Breast epithelium (tissue), 4 donors: ENCODE results near the gene SLC28A3. TPM values are rescaled to one million over a fixed set of nuclear protein-coding genes. Genes with fewer than 3 reads are reported as not detected.
A peak's percentile ranks its signal among the peaks of the same experiment; 100 is the strongest.

Experiments
- DNase-seq, 2 donors: peaks; one replicate each; pipeline ENCODE4 v3.0.0-alpha.2; 2019; ENCODE audit warnings: low spot score in 2 of 2
- H3K27ac ChIP-seq, 2 donors: fragments of 200-600 bp; sonication (generic) in 1 of 2; one replicate each; pipeline ENCODE4 v1.5.1; 2016 to 2019; ENCODE audit warnings: mild to moderate bottlenecking in 1 of 2
- H3K27me3 ChIP-seq, 2 donors: fragments of 200-600 bp; sonication (generic) in 1 of 2; one replicate each; pipeline versions ENCODE4 v1.5.1 to v1.6.0; 2017 to 2019; ENCODE audit warnings: control low read depth in 1 of 2, mild to moderate bottlenecking in 1 of 2
- H3K36me3 ChIP-seq: fragments of 200-600 bp; one replicate; pipeline ENCODE4 v1.5.1; 2019
- H3K4me1 ChIP-seq, 2 donors: fragments of 200-600 bp; sonication (generic); one replicate each; pipeline ENCODE4 v1.5.1; 2016 to 2019; ENCODE audit warnings: control low read depth in 1 of 2
- H3K4me3 ChIP-seq, 3 donors: fragments of 200-600 bp; sonication (generic); 1 replicate in 2 of 3; 2 replicates in 1 of 3; pipeline ENCODE4 v1.5.1; 2016 to 2019; ENCODE audit warnings: mild to moderate bottlenecking in 3 of 3, moderate library complexity in 2 of 3
- H3K9me3 ChIP-seq, 2 donors: fragments of 200-600 bp; sonication (generic) in 1 of 2; one replicate each; pipeline ENCODE4 v1.5.1; 2016 to 2019; ENCODE audit warnings: control low read depth in 1 of 2
- POLR2A ChIP-seq: fragments of 450-650 bp; IDR thresholded peaks from one replicate; pipeline ENCODE4 v1.6.1; 2016; ENCODE audit warnings: antibody characterized with exemption, mild to moderate bottlenecking, moderate library complexity
- POLR2AphosphoS5 ChIP-seq, 3 donors: sonication (generic); formaldehyde crosslinking; IDR thresholded peaks; one replicate each; pipeline ENCODE4 v1.6.1; 2017; ENCODE audit warnings: antibody characterized with exemption in 3 of 3
- intact Hi-C: fragments of 100-400 bp; cut with DNase I; formaldehyde crosslinking; loops from one replicate; pipeline ENCODE4 v1.15.1; 2023; ENCODE audit warnings: low total_unique reads
- total RNA-seq, 3 donors: library from RNA; depleted of rRNA; stranded (reverse); fragments of >200 nt; gene quantifications; one replicate each; pipeline ENCODE4 v1.1.0, GENCODE V29; 2016
- TF ChIP-seq, protein P1 (sequence below), 3 donors: fragments of 450-650 bp; IDR thresholded peaks; one replicate each; pipeline ENCODE4 v1.5.1; 2016 to 2017; ENCODE audit warnings: antibody characterized with exemption in 3 of 3, mild to moderate bottlenecking in 3 of 3, moderate library complexity in 3 of 3

The SLC28A3 gene
- total RNA-seq, 3 donors from 2014 or later, result 0.16 to 52.7 (median 10.5) TPM

DNA sequence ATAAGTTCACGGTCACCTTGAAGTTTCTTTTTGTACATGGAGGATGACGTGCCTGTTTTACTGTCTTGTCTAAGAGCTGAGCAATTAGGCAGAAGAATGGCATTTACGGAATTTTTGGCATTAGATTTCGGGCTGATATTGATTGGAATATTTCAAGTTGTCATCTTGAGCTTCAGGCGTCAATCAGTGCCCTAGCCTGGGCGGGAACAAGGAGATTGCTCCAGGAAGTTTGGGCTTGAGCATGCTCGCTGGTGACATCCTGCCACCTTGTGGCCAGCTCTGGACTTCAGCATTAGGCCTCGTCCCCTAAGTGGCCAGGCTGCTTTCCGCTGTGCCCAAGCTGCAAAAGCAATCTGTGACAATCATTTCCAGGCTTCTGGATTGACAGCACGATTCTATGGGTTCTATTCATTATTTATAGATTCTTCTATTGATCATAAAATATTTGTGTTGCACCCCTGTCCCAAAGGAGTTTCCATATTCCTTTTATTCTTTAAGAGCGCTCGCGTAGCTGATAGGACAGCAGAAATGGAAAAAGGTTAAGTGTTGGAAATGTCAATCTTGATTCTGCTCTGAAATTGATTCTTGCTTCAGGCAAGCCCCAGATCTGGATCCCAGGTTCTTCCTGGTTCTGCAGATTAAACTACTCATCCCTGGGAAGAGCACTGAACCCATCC lies 79.3 kb downstream of the SLC28A3 start:
- no peaks in the 10 kb centered on the region for H3K27me3 ChIP-seq
- H3K36me3 ChIP-seq, result no peaks in the 10 kb centered on the region
- no peaks in the 10 kb centered on the region for H3K9me3 ChIP-seq
- H3K4me1 ChIP-seq, result no peaks in the 10 kb centered on the region
- DNase-seq, result peak; percentile 60 to 81
- intact Hi-C loops, result no loop called here
- TF ChIP-seq POLR2A (no peak), POLR2AphosphoS5 (IDR thresholded peaks at IDR 0.05) (peak in 1 of 3 donors; percentile 47)
- TF ChIP-seq, protein P1, sequence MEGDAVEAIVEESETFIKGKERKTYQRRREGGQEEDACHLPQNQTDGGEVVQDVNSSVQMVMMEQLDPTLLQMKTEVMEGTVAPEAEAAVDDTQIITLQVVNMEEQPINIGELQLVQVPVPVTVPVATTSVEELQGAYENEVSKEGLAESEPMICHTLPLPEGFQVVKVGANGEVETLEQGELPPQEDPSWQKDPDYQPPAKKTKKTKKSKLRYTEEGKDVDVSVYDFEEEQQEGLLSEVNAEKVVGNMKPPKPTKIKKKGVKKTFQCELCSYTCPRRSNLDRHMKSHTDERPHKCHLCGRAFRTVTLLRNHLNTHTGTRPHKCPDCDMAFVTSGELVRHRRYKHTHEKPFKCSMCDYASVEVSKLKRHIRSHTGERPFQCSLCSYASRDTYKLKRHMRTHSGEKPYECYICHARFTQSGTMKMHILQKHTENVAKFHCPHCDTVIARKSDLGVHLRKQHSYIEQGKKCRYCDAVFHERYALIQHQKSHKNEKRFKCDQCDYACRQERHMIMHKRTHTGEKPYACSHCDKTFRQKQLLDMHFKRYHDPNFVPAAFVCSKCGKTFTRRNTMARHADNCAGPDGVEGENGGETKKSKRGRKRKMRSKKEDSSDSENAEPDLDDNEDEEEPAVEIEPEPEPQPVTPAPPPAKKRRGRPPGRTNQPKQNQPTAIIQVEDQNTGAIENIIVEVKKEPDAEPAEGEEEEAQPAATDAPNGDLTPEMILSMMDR (IDR thresholded peaks at IDR 0.05), result peak; percentile 66 to 89 (median 87)
- peak overlapping the region in 2 of 3 donors; percentile 21 to 55 for H3K4me3 ChIP-seq
- no peak overlapping the region for H3K27ac ChIP-seq

DNA sequence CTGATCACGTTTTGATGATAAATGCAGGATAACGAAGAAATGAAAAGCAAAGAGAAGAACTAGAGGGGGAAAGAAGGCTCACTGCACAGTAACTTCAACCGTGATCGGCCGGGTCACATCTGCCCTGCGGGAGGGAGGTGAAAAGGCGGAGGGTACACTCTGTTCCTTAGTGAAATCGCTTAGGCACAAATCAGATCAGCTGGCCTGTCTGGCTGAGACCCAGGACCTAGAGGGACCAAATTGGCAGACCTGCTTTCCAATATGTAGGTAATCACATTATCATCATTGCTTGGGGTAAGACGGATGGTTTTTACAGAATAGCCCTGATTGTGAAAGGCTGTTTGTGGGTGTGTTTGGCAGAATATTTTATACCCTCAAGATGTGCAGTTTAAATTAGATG lies 82.2 kb downstream of the SLC28A3 start:
- no peaks in the 10 kb centered on the region for H3K4me1 ChIP-seq
- no peaks in the 10 kb centered on the region for H3K9me3 ChIP-seq
- no peak overlapping the region for H3K27ac ChIP-seq
- intact Hi-C loops, result loop anchor here (5.0 kb wide), 1 partner anchor 321 kb away; no protein-coding TSS in a partner anchor
- DNase-seq, result peak in 1 of 2 donors; percentile 52
- H3K4me3 ChIP-seq, result no peak overlapping the region
- TF ChIP-seq POLR2AphosphoS5 (IDR thresholded peaks at IDR 0.05), result peak in 1 of 3 donors; percentile 10
- TF ChIP-seq, protein P1 (IDR thresholded peaks at IDR 0.05), result no peak
- TF ChIP-seq POLR2A, result no peak
- no peaks in the 10 kb centered on the region for H3K27me3 ChIP-seq
- H3K36me3 ChIP-seq, result no peaks in the 10 kb centered on the region

DNA sequence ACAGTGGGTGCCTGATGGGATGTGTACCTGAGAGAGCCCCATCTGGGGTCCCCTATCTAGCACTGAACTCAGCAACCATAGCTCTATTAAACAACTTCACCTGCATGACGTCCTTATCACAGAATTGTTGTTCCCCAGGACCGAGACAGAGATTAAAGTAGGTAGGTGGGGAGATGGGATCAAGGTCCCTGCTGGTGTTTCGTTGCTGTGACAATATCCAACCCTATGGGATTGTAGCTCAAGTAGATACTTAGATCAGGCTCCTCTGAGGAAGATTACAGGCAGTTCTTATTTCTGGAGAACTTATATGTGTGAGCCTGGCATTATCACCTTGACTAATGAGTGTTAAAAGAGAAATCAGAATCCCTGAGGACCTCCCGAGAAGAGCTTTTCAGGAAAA lies 84.9 kb downstream of the SLC28A3 start:
- no peaks in the 10 kb centered on the region for H3K4me1 ChIP-seq
- no peaks in the 10 kb centered on the region for H3K9me3 ChIP-seq
- peak overlapping the region in 1 of 2 donors; percentile 50 for H3K27ac ChIP-seq
- H3K36me3 ChIP-seq, result no peaks in the 10 kb centered on the region
- H3K4me3 ChIP-seq, result no peak overlapping the region
- intact Hi-C loops, result loop anchor here (5.0 kb wide), 1 partner anchor 318 kb away; no protein-coding TSS in a partner anchor
- TF ChIP-seq POLR2AphosphoS5 (IDR thresholded peaks at IDR 0.05), result no peak
- no peak for TF ChIP-seq POLR2A
- TF ChIP-seq, protein P1 (IDR thresholded peaks at IDR 0.05), result no peak
- no peaks in the 10 kb centered on the region for H3K27me3 ChIP-seq
- DNase-seq, result no peak

DNA sequence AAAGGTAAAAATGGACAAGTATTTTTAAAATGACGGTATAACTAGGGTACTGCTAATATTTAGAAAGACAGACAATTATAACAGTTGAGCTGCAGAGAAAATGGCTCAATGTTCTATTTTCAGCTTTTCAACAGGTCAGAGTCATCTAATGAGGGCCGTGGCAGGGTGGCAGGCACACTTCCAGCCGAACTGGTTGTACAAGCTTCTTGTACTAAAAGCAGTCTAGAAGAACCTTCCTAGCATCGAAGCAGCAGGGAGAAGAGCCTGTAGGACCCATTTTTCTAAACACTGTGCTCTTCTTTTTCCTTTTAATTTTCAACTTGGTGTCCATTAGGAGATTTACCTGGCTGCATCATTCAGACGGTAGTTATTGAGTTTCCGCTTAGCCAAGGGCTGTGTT lies 85.6 kb downstream of the SLC28A3 start:
- Histone ChIP-seq H3K36me3 (no peaks in the 10 kb centered on the region), H3K27ac (peak overlapping the region; percentile 14 to 50), H3K4me1 (no peaks in the 10 kb centered on the region), H3K27me3 (no peaks in the 10 kb centered on the region), H3K9me3 (no peaks in the 10 kb centered on the region), H3K4me3 (no peak overlapping the region)
- TF ChIP-seq POLR2A, result no peak
- TF ChIP-seq, protein P1 (IDR thresholded peaks at IDR 0.05), result no peak
- no peak for TF ChIP-seq POLR2AphosphoS5 (IDR thresholded peaks at IDR 0.05)
- intact Hi-C loops, result loop anchor here (5.0 kb wide), 1 partner anchor 318 kb away; no protein-coding TSS in a partner anchor
- peak; percentile 60 to 72 for DNase-seq

DNA sequence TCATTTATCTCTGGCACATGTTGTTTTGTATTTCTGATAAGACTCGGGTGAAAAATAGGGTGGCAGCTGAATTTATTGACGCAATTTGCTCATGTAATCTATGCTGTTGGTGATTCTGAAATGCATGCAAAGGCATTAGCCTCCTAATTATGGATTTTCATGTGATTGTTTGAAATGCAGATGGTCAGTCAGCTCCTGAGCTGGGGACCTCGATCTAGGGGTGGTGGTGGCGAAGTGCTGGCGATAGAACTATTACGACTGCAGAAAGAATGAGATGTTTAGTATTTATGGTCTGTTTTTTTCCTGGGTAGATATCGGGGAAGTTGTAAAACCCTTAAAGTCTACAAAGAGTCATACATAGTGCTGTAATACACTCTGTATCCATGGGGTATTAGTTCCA lies 88.6 kb downstream of the SLC28A3 start:
- H3K27me3 ChIP-seq, result no peaks in the 10 kb centered on the region

More for the DNA sequence above, 88.6 kb downstream of the SLC28A3 start:
- no peaks in the 10 kb centered on the region for H3K36me3 ChIP-seq
- H3K4me3 ChIP-seq, result no peak overlapping the region
- H3K4me1 ChIP-seq, result no peaks in the 10 kb centered on the region
- intact Hi-C loops, result no loop called here
- no peak overlapping the region for H3K27ac ChIP-seq
- DNase-seq, result no peak
- no peak for TF ChIP-seq POLR2A
- TF ChIP-seq POLR2AphosphoS5 (IDR thresholded peaks at IDR 0.05), result no peak
- TF ChIP-seq, protein P1 (IDR thresholded peaks at IDR 0.05), result no peak
- H3K9me3 ChIP-seq, result no peaks in the 10 kb centered on the region
